ENCODE measurements around the gene CETN1. TPM values are rescaled to one million over a fixed set of nuclear protein-coding genes. Genes with fewer than 3 reads are reported as not detected.

CETN1 gene
- total and polyA plus RNA-seq, 2 donors from 2014 or later: not detected

DNA sequence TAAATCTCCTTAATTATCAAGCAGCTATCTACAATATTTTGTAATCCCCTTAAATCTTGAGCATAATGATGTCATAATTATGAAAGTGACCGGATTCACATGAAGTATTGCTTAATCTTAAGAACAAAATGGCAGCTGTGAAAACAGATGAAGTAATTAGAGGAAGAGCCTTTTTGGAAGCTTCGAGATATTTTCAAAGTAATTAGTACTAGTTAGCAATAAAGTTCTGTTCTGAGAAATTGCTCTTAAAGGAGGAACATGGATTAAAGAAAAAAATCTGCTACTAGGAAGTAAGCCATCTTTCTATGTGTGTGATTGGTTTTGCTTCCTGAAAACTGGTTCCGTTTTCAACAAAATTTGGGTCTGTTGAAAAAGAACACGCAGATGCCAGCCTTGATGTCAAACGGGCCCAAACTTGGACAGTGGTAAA, 34.9 kb downstream of the CETN1 start:
- FAIRE-seq (no peak), DNase-seq (no peak)
- Histone ChIP-seq H3K4me3 (ENCODE audit: low read length in 3 of 3) (no peak overlapping the region), H3K36me3 (ENCODE audit: control insufficient read depth in 2 of 3, insufficient read depth in 3 of 3, low read length in 3 of 3) (no peaks in the 10 kb centered on the region), H3K27ac (ENCODE audit: low read depth in 2 of 2, low read length in 2 of 2) (no peak overlapping the region), H3K4me1 (ENCODE audit: control insufficient read depth in 2 of 3, insufficient read depth in 2 of 3, low read depth in 1 of 3, low read length in 3 of 3) (no peaks in the 10 kb centered on the region), H3K9me3 (ENCODE audit: control insufficient read depth in 2 of 3, insufficient read depth in 1 of 3, low read length in 3 of 3) (no peaks in the 10 kb centered on the region), H3K9ac (ENCODE audit: low read length in 3 of 3) (no peak overlapping the region), H3K27me3 (ENCODE audit: control insufficient read depth, insufficient read depth, low read length) (no peaks in the 10 kb centered on the region)
- intact Hi-C loops (cut with DNase I): no loop called here
- TF ChIP-seq, protein P1, sequence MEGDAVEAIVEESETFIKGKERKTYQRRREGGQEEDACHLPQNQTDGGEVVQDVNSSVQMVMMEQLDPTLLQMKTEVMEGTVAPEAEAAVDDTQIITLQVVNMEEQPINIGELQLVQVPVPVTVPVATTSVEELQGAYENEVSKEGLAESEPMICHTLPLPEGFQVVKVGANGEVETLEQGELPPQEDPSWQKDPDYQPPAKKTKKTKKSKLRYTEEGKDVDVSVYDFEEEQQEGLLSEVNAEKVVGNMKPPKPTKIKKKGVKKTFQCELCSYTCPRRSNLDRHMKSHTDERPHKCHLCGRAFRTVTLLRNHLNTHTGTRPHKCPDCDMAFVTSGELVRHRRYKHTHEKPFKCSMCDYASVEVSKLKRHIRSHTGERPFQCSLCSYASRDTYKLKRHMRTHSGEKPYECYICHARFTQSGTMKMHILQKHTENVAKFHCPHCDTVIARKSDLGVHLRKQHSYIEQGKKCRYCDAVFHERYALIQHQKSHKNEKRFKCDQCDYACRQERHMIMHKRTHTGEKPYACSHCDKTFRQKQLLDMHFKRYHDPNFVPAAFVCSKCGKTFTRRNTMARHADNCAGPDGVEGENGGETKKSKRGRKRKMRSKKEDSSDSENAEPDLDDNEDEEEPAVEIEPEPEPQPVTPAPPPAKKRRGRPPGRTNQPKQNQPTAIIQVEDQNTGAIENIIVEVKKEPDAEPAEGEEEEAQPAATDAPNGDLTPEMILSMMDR (IDR thresholded peaks at IDR 0.05; ENCODE audit: borderline replicate concordance, extremely low read depth, insufficient read depth): no peak

DNA sequence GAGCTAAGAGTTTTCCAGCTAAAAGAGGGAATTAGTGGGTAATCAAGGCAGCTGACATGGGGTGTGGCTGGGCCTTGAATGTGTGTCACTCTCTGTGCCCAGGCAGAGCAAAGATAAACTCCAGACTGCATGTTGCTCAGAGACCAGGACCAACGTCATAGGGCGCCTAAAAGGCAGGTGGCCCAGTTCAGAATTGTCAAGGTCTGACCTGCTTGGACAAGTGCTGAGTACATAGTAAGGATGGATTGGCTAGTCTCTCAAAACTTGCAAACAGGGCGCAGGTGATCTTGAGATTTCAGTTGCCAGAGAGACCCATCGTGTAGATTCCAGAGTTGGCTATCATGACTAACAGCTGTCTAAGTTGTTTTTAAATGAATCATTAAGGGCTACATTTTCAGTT, 35.6 kb downstream of the CETN1 start:
- H3K27ac ChIP-seq (ENCODE audit: low read depth in 2 of 2, low read length in 2 of 2): no peak overlapping the region
- H3K27me3 ChIP-seq (ENCODE audit: control insufficient read depth, insufficient read depth, low read length): no peaks in the 10 kb centered on the region
- TF ChIP-seq, protein P1 (IDR thresholded peaks at IDR 0.05; ENCODE audit: borderline replicate concordance, extremely low read depth, insufficient read depth): no peak
- no peaks in the 10 kb centered on the region for H3K9me3 ChIP-seq (ENCODE audit: control insufficient read depth in 2 of 3, insufficient read depth in 1 of 3, low read length in 3 of 3)
- DNase-seq (no peak), FAIRE-seq (no peak)
- H3K4me3 ChIP-seq (ENCODE audit: low read length in 3 of 3): no peak overlapping the region
- H3K9ac ChIP-seq (ENCODE audit: low read length in 3 of 3): no peak overlapping the region
- intact Hi-C loops (cut with DNase I): no loop called here
- H3K4me1 ChIP-seq (ENCODE audit: control insufficient read depth in 2 of 3, insufficient read depth in 2 of 3, low read depth in 1 of 3, low read length in 3 of 3): no peaks in the 10 kb centered on the region
- no peaks in the 10 kb centered on the region for H3K36me3 ChIP-seq (ENCODE audit: control insufficient read depth in 2 of 3, insufficient read depth in 3 of 3, low read length in 3 of 3)

DNA sequence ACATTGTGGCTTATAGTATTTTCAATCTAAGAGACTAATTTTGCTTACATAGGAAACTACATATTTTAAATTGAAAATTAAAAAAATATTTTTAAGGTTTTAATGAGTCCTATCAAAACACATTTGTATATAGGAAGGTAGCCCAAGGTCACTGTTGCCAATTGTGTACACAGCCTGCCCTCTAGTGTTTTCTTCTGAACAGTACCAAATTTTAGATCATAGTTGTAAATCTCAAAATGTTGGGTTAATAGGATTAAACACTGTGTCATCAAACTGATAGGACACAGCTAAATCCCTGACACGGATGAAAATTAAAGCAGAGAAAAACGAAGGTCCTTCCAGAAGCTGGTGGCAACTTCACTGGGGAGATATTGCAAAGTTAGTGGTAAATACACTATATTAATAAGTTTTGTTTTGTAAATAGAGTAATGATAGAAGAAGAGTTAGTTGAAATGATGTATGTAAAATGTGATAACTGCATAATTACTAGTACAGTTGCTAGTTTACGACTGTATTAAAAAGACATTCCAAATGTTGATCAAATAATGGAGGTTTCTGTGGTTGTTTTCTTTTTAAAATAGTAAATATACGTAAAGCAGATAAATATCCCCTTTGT, 36.3 kb downstream of the CETN1 start:
- DNase-seq (peak in 2 of 5 donors; percentile 48 to 67), FAIRE-seq (peak; percentile 98)
- no peaks in the 10 kb centered on the region for H3K9me3 ChIP-seq (ENCODE audit: control insufficient read depth in 2 of 3, insufficient read depth in 1 of 3, low read length in 3 of 3)
- TF ChIP-seq, protein P1 (IDR thresholded peaks at IDR 0.05; ENCODE audit: borderline replicate concordance, extremely low read depth, insufficient read depth): peak; percentile 49
- intact Hi-C loops (cut with DNase I): no loop called here
- H3K9ac ChIP-seq (ENCODE audit: low read length in 3 of 3): no peak overlapping the region
- H3K4me1 ChIP-seq (ENCODE audit: control insufficient read depth in 2 of 3, insufficient read depth in 2 of 3, low read depth in 1 of 3, low read length in 3 of 3): no peaks in the 10 kb centered on the region
- no peak overlapping the region for H3K4me3 ChIP-seq (ENCODE audit: low read length in 3 of 3)
- no peaks in the 10 kb centered on the region for H3K27me3 ChIP-seq (ENCODE audit: control insufficient read depth, insufficient read depth, low read length)
- H3K36me3 ChIP-seq (ENCODE audit: control insufficient read depth in 2 of 3, insufficient read depth in 3 of 3, low read length in 3 of 3): no peaks in the 10 kb centered on the region
- H3K27ac ChIP-seq (ENCODE audit: low read depth in 2 of 2, low read length in 2 of 2): no peak overlapping the region

Data from kidney (tissue), 14 donors.